Activated CD4-positive, alpha-beta T cell treated with anti-CD3 and anti-CD28 coated beads, Interleukin-2, amount 10 ng/mL, durations not matched to agents 7 days and 5 days (primary cell): ENCODE results near the gene TP73. TPM values are rescaled to one million over a fixed set of nuclear protein-coding genes. Genes with fewer than 3 reads are reported as not detected.
A peak's percentile ranks its signal among the peaks of the same experiment; 100 is the strongest.

Experiments used
- CTCF ChIA-PET: fragments of 350-600 bp; sonication (Branson Sonifier 250); formaldehyde crosslinking; loops from one replicate; lab custom pipeline; 2021; ENCODE audit warnings: antibody characterized with exemption; lab: Charles Lee
- POLR2A ChIA-PET: fragments of 350-600 bp; sonication (Branson Sonifier 250); formaldehyde crosslinking; loops from one replicate; lab custom pipeline; 2021; ENCODE audit warnings: antibody characterized with exemption; lab: Charles Lee
- DNase-seq: peaks from one replicate; pipeline ENCODE4 v3.0.0-alpha.2; 2020
- H3K27ac Mint-ChIP-seq: one replicate; pipeline ENCODE4 v1.8.0; 2021; ENCODE audit warnings: mild to moderate bottlenecking, moderate library complexity, mixed read lengths
- H3K27me3 Mint-ChIP-seq: one replicate; pipeline ENCODE4 v1.8.0; 2021; ENCODE audit warnings: mixed read lengths
- H3K36me3 Mint-ChIP-seq: one replicate; pipeline ENCODE4 v1.8.0; 2021; ENCODE audit warnings: low read depth, mixed read lengths
- H3K4me1 Mint-ChIP-seq: one replicate; pipeline ENCODE4 v1.8.0; 2021; ENCODE audit warnings: mixed read lengths
- H3K4me3 Mint-ChIP-seq: one replicate; pipeline ENCODE4 v1.8.0; 2021; ENCODE audit warnings: mild to moderate bottlenecking, moderate library complexity, mixed read lengths
- H3K9me3 Mint-ChIP-seq: one replicate; pipeline ENCODE4 v1.8.0; 2021; ENCODE audit warnings: mixed read lengths
- total RNA-seq, 2 experiments: library from RNA; stranded (reverse); gene quantifications; one replicate each; pipeline ENCODE4 v1.2.3, GENCODE V29; 2021

The TP73 gene
- total RNA-seq, 2 experiments from 2014 or later, result 2.0 to 2.5 TPM

DNA sequence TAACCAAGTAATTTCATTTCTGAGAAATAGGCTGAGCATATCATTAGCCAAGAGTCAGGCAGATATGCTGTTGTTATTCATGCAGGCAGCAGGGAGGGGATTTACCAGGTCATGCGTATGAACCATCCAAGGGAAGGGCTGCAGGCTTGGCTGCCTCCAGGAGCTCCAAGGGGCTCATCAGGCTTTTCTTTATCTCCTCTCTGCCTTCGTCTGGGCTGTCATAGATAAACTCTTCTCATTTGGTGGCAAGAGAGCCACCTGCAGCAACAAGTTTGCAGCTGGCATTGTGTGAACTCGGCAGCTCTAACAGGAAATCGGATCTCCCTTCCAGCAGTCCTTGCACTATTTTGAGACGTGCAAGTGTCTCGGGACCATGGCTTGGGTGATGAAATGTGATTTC is 107.5 kb downstream of the TP73 start:
- CTCF ChIA-PET, result interaction anchor here (0.7 to 1.6 kb wide), 2 partner anchors 9 to 10 kb away, joined by 3 to 5 read pairs; no protein-coding TSS in a partner anchor
- Mint-ChIP-seq H3K27me3 (peaks cover 13% of the 10 kb centered on the region), H3K4me3 (no peak overlapping the region)

DNA sequence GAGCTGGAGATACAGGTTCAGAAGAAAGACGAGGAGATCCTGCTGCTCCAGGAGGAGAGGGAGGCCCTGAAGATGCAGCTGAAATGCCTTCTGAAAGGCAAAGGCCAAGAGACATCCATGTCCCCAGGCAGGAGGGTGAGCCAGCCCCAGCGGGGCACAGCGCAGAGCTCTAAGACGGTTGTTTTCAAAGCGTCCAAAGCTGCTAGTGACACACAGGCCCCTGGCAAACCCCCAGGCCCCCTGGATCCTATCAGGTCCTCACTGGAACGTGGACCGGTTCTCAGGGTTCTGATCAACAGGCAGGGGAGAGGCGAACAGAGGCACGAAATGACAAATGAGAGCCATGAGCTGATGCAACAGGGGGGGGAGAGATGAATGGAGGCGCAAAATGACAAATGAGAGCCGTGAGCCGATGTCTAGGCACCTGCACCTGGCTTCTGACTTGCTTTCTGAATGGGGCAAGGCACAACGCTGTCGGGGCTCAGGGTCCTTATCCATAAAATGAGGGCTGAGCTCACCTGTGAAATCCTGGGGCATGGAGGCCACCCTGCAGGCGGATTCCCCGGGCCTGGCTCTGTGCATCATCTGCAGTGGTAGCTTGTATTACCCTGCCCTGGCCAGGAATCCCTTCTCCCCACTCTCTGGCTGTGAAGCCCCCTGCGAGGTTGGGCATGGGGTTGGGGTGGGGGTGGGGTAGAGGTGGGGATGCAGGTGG is 109.1 kb downstream of the TP73 start:
- ChIA-PET CTCF (interaction anchor here (0.8 kb wide), 1 partner anchor 9 kb away, joined by 3 read pairs; no protein-coding TSS in a partner anchor), POLR2A (no interaction called here)
- no peak for DNase-seq
- no peaks in the 10 kb centered on the region for H3K4me1 Mint-ChIP-seq
- H3K36me3 Mint-ChIP-seq, result no peaks in the 10 kb centered on the region
- peaks cover 4% of the 10 kb centered on the region for H3K9me3 Mint-ChIP-seq
- H3K4me3 Mint-ChIP-seq, result no peak overlapping the region
- H3K27ac Mint-ChIP-seq, result no peak overlapping the region
- H3K27me3 Mint-ChIP-seq, result peaks cover 15% of the 10 kb centered on the region

More for the DNA sequence above, 107.5 kb downstream of the TP73 start:
- POLR2A ChIA-PET, result no interaction called here
- no peak for DNase-seq
- no peak overlapping the region for H3K27ac Mint-ChIP-seq
- H3K9me3 Mint-ChIP-seq, result peaks cover 4% of the 10 kb centered on the region
- H3K36me3 Mint-ChIP-seq, result no peaks in the 10 kb centered on the region
- no peaks in the 10 kb centered on the region for H3K4me1 Mint-ChIP-seq

DNA sequence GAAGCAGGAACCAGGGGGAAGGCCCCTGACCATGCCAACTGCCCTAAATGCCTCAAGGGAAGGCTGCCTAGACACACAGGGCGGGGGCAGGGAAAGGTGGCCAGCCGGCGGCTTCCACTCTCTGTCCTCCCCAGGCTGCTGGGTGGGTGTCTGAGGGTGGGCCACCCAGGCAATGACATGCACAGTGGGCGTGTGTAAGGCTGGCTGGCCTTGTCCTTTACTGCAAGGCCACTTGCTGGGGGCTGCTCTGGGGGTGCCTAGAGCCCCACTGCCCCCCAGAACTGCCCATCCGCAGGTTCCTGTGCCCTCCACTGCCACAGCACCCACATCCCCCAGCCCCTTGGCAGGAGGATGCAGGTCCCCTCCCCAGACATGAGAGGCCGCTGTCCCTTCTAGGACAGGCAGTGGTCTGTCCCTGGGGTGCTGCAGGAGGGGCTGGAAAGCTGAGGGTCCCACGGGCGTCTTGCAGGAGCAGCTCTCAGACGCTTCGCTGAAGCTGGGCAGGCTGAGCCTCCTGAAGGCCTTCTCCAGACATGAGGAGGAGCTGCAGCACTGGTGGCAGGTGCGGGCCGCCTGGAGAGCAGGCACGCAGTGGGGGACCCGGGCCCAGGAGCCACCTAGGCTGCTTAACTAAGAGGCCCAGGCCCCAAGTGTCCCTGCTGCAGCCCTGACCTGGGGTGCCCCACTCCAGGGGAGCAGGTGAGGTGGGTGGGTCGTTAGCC is 110.0 kb downstream of the TP73 start:
- Mint-ChIP-seq H3K27ac (no peak overlapping the region), H3K9me3 (peaks cover 4% of the 10 kb centered on the region), H3K36me3 (no peaks in the 10 kb centered on the region), H3K4me3 (no peak overlapping the region), H3K4me1 (no peaks in the 10 kb centered on the region), H3K27me3 (peaks cover 15% of the 10 kb centered on the region)
- DNase-seq, result no peak
- POLR2A ChIA-PET, result no interaction called here
- CTCF ChIA-PET, result no interaction called here

DNA sequence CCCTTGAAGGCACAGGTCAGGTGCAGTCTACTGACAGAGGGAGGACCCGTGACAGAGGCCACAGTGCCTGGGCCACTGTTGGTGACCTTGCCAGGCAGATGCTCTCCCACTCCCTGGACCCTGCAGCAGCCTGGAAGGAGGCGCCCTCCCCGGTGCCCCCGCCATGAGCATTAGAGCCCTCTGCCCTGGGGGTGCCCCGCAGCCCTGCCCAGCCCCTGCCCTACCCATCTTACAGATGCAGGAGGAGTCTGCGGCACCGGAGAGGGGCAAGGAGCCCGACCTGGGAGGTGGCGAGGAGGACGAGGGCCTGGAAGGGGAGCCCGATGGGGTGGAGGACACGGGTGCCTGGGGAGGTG is 110.5 kb downstream of the TP73 start:
- no peak for DNase-seq
- H3K4me1 Mint-ChIP-seq, result no peaks in the 10 kb centered on the region
- H3K27ac Mint-ChIP-seq, result no peak overlapping the region
- H3K9me3 Mint-ChIP-seq, result peaks cover 4% of the 10 kb centered on the region
- ChIA-PET POLR2A (no interaction called here), CTCF (no interaction called here)
- H3K4me3 Mint-ChIP-seq, result no peak overlapping the region
- H3K36me3 Mint-ChIP-seq, result no peaks in the 10 kb centered on the region
- H3K27me3 Mint-ChIP-seq, result peaks cover 15% of the 10 kb centered on the region

DNA sequence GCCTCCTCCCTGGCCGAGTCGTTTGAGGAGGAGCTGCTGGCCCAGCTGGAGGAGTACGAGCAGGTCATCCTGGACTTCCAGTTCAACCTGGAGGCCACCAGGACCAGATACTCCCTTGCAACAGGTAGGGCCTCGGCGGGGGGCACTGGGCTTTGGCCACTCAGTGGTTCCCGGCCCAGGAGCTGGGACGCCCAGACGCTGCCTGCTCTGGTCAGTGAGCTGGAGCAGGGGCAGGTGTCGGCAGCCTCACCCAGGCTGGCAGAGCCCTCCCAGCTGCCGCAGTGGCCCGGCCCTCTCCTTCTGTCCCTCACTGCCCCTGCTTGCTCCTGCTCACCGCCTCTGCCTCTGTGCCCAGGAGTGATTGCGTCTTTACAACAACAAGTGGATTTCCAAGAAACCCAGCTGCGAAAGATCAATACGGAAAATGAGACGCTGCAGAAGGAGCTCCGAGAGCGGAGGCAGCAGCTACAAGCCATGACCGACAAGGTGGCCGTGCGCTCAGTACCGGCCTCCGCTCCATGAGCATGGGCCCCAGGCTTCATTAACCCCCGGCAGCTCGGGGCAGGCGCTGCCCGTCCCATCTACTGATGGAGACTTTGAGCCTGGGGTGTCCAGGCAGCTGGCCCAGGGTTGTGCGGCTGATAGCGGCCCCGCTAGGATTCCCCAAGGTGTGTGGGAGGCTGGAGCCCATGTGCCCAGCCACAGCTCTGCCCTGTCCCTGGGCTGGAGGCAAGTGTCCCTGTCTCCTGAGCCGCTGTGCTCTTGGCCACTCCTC is 111.2 kb downstream of the TP73 start:
- Mint-ChIP-seq H3K36me3 (no peaks in the 10 kb centered on the region), H3K9me3 (peaks cover 4% of the 10 kb centered on the region), H3K27ac (no peak overlapping the region), H3K4me3 (no peak overlapping the region), H3K4me1 (no peaks in the 10 kb centered on the region), H3K27me3 (peaks cover 15% of the 10 kb centered on the region)
- POLR2A ChIA-PET, result no interaction called here
- CTCF ChIA-PET, result no interaction called here
- DNase-seq, result no peak

DNA sequence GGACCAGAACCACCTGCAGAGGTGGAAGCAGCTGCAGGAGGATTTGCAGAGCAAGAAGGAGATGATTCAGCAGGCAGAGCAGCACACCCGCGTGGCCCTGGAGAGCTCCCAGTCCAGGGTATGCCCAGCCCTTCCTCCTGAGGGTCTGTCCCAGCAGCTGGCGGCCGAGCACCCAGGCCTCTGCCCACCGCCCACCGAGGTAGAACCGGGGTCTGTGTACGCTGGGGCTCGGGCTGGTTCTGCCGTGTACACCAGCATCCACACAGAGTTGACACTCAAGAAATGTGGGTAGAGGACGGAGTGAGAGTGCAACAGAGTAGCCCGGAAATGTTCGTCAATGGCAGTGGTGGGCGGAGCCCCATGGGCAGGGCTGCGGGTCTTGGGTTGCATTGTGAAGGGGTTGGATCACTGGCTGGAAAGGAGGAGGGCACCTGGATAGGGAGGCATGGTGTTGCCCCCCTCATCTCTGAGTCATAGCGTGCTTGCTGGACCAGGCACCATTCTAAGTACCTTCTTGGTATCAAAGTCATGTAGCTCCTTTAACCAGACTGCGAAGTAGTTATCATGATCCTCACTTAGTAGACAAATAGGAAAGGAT is 115.1 kb downstream of the TP73 start:
- Mint-ChIP-seq H3K9me3 (no peaks in the 10 kb centered on the region), H3K27ac (no peak overlapping the region), H3K27me3 (peaks cover 2% of the 10 kb centered on the region), H3K4me1 (peaks cover 6% of the 10 kb centered on the region), H3K4me3 (no peak overlapping the region), H3K36me3 (no peaks in the 10 kb centered on the region)
- CTCF ChIA-PET, result interaction anchor here (1.0 to 1.7 kb wide), 2 partner anchors 9 to 10 kb away, joined by 3 to 4 read pairs; no protein-coding TSS in a partner anchor
- POLR2A ChIA-PET, result no interaction called here
- DNase-seq, result no peak

DNA sequence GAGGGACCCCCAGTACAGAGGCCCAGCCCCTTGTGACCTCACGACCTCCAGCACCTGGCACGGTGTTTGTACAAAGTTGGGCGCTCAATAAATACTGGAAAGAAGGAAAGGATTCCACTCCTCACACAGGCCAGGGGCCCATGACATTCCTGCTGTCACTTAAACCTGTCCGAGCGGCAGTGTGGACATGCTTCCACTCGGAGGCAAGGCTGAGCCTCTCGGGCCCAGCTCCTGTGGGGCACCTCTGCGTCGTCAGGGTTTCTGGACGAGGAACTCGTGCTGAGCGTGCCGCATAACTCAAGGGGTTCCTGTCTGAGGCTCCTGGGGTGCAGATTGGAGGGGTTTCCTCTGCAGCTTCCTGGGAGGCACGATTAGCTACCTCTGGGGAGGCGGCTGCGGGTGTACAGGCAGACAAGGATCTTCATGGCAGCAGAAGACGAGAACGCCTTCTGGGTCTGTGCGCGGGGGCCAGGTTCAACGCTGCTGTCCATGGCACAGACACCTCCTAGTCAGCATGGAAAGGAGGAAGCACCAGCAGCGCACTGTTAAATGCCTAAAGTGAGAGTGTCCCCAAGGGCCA is 116.6 kb downstream of the TP73 start:
- H3K27me3 Mint-ChIP-seq, result peaks cover 2% of the 10 kb centered on the region
- CTCF ChIA-PET, result interaction anchor here (1.2 to 1.4 kb wide), 2 partner anchors 9 to 25 kb away, joined by 3 to 5 read pairs; no protein-coding TSS in a partner anchor
- H3K9me3 Mint-ChIP-seq, result no peaks in the 10 kb centered on the region
- H3K4me1 Mint-ChIP-seq, result peaks cover 6% of the 10 kb centered on the region
- no peak overlapping the region for H3K27ac Mint-ChIP-seq
- H3K4me3 Mint-ChIP-seq, result no peak overlapping the region
- POLR2A ChIA-PET, result no interaction called here
- no peaks in the 10 kb centered on the region for H3K36me3 Mint-ChIP-seq
- DNase-seq, result no peak

DNA sequence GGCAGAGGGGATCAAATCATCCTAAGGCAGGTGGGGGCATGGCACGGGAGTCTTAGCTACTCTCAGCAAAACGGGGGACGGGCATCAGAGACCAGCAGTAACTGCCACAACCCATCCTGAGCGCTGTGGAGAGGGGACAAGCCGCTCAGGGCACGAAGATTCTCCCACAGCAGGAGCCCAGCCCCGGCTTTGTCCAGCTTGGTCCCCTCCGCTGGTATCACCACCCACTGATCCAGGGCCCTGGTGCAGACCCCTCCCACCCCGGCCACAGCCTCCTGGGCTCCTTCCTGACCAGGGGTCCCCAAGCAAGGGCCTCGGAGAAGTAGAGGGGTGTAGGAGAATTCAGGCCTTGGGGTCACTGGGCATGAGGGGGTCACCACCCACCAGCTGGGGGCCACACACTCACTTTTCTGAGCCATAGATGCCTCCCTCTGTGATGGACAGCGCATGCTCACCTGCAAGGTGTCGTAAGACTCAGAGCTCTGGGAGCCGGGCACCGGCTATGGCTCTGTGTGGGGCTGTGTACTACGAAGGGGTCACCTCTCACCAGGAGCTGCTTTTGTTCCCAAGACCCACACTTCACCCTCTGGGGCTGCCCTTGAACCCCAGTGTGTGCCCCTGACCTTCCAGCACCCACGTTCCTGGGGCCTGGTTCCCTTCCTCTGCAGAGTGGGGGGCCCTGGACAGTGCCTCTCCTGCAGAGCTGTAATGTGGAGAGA is 117.9 kb downstream of the TP73 start:
- no peak for DNase-seq
- ChIA-PET CTCF (interaction anchor here (0.6 to 1.4 kb wide), 4 partner anchors 9 to 870 kb away, joined by 3 to 5 read pairs (median 3); no protein-coding TSS in a partner anchor), POLR2A (no interaction called here)
- no peaks in the 10 kb centered on the region for H3K36me3 Mint-ChIP-seq
- peaks cover 6% of the 10 kb centered on the region for H3K4me1 Mint-ChIP-seq
- H3K4me3 Mint-ChIP-seq, result no peak overlapping the region
- H3K9me3 Mint-ChIP-seq, result no peaks in the 10 kb centered on the region
- H3K27me3 Mint-ChIP-seq, result peaks cover 2% of the 10 kb centered on the region
- H3K27ac Mint-ChIP-seq, result no peak overlapping the region

DNA sequence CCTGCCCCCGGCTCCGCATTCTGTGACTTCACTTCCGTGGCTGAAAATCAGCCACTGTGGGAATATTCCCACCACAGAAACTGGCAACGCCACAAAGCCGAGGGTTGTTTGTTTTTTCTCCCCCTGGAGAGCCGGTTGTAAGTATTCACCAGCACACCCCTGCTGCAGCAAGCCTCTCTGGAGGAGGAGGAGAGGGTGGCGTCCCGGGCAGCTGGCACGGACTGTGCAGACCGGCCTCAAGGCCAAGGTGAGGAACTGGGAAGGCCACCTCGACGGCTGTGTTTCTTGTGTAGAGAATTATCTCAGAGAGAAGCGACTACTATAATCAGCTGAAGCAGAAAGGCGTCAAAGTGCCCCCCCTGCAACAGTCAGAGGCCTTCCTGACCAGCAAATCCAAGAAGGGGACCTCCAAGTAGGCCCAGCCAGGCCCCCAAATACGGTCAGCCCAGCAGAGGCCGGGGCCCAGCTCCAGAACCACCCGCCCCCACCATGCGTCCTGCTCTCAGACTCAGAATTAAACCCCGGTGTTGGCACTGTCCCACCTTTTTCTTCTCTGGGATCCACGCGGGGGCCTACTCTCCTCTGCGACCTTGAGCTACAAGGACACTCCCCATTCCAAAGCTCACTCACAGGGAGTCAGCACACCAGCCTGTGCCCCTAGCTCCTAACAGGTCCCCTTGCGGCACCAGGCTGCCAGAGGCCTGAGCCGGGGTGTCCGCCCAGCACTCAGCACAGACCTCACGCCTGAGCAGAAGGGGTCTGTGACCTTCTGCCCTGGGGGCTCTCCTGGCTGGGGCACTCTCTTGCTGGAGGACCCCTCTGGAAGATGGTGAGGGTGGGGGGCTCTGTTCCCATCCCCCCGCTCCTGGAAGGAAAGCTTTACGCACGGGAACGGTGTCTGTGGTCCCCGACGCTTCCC is 119.1 kb downstream of the TP73 start:
- no peaks in the 10 kb centered on the region for H3K9me3 Mint-ChIP-seq
- ChIA-PET CTCF (no interaction called here), POLR2A (no interaction called here)
- peak overlapping the region; percentile 60 for H3K27ac Mint-ChIP-seq
- no peaks in the 10 kb centered on the region for H3K36me3 Mint-ChIP-seq
- no peaks in the 10 kb centered on the region for H3K27me3 Mint-ChIP-seq
- H3K4me3 Mint-ChIP-seq, result peak overlapping the region; percentile 58
- H3K4me1 Mint-ChIP-seq, result peaks cover 8% of the 10 kb centered on the region
- DNase-seq, result no peak

DNA sequence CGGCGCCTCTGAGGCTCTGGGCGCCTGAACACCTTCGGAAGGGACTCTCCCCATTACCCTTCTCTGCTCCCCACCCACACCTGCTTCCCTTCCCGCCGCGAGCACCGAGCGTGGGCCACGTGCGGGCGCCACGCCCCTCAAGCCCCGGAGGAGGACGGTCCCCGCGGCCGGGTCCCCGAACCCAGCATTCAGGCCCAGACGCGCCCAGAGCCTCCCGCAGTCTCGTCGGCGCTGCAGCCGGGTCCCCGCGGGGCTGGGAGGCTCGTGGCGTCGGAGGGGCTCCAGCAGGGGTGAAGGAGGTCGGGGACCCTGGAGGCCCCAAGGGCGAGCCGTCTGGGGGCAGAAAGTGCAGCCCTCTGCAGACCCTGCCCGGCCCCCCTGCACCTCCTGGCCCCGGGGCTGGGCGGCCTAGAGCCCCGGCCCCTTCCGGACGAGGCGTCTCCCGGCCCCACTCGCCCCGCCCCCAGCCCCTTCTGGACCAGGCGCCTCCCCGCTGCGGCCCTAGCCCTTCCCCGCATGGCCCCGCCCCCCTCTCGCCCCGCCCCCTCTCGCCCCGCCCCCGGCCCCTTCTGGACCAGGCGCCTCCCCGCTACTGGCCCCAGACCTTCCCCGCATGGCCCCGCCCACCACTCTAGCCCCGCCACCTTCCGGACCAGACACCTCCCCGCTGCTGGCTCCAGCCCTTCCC is 119.9 kb downstream of the TP73 start:
- H3K27ac Mint-ChIP-seq, result no peak overlapping the region

More for the DNA sequence above, 119.9 kb downstream of the TP73 start:
- peaks cover 8% of the 10 kb centered on the region for H3K4me1 Mint-ChIP-seq
- H3K4me3 Mint-ChIP-seq, result peak overlapping the region; percentile 58
- DNase-seq, result peak; percentile 89
- H3K9me3 Mint-ChIP-seq, result no peaks in the 10 kb centered on the region
- CTCF ChIA-PET, result no interaction called here
- POLR2A ChIA-PET, result no interaction called here
- no peaks in the 10 kb centered on the region for H3K36me3 Mint-ChIP-seq
- H3K27me3 Mint-ChIP-seq, result no peaks in the 10 kb centered on the region
